CD4-positive, alpha-beta T cell treated with Interleukin-4 for 4 hours (primary cell): ENCODE data around the gene BRICD5.
"Not testable (repeated sequence)": the region's sequence is repeated elsewhere in the genome, so short reads cannot be mapped to it uniquely, and the experiment has no call there.

Experiments used
- DNase-seq: peaks from one replicate; pipeline ENCODE4 v3.0.0-alpha.2; 2020

Gene BRICD5

GRCh38 chr16:2213817-2214718, 3.4 kb upstream of the BRICD5 start:
- DNase-seq: no peak

DNA sequence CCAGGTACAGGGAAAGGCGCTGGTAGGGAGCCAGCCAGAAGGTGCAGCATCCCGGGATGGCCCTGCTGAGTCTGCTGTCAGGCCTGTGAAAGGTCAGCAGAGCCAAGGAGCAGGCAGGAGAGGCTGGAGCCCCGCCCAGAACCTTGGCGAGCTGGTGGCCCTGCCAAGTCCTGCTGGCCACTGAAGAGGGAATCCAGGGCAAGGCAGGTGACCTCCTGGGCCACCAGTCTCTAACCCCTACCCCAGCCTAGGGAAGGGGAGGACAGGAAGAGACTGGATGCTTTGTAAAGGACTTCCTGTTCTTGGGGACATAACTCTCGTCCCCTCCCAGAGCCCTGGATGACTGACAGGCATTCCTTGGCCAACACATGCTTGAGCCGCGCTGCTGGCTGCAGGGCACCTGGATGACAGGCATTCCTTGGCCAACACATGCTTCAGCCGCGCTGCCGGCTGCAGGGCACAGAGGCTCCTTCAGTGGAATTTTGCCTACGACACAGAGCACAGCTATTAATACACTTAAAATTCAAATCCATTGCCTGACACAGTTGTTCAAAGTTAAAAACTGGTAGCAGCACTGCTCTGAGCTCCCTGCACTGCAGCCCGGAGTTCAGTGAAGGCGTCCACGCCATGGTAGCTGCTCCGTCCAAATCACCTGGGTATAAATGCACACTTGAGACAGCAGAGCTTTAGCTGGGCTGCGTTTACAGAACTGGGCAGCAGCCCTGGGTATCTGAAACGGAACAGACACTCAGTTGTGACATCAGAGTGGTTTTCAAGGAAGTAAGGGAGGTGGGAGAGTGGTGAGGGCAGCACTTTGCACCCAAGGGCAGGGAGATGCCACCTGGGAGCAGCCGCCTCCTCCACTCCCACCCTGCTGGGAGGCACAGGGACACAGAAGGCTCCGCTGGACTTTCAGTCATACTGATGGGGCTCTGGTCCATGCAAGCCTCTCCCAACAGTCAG, 2.0 kb upstream of the BRICD5 start:
- DNase-seq: no peak

DNA sequence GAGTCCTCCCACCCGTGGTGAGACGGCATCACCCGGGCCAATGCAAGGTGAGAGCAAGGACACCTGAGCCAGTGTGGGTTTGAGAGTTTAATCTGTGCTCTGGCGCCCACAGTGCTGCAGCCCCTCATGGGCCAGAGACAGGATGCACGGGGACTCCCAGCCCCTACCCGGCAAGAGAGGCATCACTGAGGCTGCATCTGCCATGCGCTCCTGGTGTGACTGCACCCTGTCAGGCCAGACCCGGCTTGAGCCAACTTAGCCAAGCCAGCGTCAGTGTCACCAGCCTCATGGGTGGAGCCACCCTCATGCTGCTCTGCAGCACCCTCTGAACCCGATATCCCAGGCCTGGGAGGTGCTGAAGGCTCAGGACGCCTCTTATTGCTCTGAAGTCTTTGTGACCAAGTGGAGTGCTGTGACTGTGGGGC, 1.3 kb upstream of the BRICD5 start:
- no peak for DNase-seq

- no peak for DNase-seq
Observed at GRCh38 chr16:2210009-2210332, 692 bp downstream of the BRICD5 start.

DNA sequence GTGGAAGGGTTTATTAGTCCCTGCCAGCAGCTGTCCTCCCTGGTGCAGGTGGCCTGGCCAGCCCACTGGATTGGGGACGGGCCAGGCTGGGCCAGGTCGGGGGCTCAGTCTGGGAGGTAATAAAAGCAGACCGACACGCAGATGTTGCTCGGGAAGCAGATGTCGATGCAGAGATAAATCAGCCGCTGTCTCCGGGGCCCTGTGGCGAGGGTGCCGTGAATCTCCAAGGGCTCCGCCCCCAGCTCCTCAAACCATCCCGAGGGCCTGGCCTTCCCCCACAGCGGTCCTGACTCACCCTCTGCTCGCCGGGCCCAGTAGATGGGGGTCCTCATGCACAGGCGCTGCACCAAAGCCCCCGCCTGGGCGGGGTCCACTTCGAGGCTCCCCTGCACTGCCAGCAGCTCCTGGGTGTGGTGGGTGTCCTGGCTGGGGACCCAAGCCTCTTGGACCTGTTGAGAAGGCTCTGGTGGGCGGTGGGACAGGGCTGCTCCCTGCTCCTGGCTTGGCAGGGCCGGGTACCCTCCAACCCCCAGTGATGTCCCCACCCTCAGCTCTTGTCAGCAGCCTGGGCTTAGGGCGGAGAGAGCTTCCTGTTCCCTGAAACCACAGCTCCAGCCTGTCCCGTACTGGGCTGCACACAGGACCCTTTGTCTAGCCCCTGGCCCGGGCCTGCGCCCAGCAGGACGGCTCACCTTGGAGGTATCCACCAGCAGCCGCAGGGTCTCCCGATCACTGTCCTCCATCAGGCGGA, 1.2 kb downstream of the BRICD5 start:
- no peak for DNase-seq

DNA sequence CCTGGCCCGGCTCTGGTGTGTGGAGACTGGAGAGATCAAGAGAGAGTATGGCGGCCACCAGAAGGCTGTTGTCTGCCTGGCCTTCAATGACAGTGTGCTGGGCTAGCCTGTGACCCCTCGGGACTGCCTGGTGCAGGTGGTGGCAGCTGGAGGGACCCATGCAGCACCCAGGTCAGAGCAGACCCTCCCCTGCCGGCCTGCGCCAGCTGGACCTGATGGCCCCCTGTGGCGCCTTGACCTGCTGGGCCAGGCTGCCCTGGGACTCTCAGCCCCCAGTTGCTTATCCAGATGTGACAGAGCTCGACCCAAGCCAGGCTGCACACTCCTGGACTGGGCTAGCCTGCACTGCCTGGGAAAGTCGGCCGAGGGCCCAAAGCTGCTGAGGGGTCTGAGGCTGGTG, 1.9 kb downstream of the BRICD5 start:
- DNase-seq: no peak

DNA sequence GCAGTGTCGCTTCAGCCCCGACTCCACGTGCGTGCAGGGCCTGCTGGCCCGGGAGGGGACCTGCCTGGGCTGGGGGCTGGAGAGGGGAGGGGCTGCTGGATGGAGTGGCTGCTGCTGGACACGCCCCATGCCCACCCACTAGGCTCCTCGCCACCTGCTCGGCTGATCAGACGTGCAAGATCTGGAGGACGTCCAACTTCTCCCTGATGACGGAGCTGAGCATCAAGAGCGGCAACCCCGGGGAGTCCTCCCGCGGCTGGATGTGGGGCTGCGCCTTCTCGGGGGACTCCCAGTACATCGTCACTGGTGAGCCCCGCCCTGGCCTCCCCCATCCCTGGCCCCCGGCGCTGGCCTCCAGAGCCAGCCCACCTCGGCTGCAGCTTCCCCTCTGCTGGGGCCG, 2.4 kb downstream of the BRICD5 start:
- DNase-seq: no peak

DNA sequence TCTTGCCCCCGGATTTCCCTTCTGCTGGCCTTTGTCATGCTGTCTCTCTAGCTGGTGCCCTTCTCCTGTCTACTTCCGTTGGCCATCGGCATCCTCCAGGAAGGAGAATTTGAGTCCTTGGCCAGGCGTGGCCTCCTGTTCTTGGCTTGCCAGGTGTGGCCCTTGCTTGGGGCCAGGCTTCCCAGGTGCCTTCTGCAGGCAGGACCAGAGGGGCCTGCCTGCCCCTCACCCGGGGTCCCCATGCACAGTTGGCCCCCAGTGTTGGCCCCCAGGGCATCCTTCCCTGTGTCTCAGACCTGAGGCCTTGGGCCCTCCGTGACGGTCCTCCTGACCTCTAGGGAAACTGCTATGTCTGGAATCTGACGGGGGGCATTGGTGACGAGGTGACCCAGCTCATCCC, 2.8 kb downstream of the BRICD5 start:
- DNase-seq: no peak

DNA sequence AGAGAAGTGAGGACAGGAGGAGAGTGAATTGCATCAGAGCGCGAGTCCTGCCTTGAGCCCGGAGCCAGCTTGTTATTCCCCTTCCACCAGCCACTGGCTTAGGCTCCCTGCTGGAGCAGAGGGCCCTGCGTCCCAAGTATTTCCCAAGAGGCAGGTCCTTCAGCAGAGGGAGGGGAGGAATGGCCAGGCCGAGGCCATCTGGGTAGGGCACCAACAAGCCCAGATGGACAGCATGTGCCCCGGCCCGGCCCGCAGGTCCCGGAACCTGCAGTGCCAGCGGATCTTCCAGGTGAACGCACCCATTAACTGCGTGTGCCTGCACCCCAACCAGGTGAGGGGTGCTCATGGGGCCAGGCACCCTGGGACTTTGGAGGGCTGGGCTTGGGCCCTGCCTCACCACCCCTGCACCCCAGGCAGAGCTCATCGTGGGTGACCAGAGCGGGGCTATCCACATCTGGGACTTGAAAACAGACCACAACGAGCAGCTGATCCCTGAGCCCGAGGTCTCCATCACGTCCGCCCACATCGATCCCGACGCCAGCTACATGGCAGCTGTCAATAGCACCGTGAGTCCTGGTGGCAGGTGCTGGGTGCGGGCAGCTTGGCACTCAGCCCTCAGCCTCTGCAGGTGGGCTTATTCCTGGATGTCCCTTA, 3.8 kb downstream of the BRICD5 start:
- no peak for DNase-seq

- no peak for DNase-seq
Observed at GRCh38 chr16:2206420-2206779, 4.3 kb downstream of the BRICD5 start.

- DNase-seq: no peak
Observed at GRCh38 chr16:2205967-2206313, 4.7 kb downstream of the BRICD5 start.

- peak; percentile 88 for DNase-seq
Observed at GRCh38 chr16:2205104-2205966, 5.3 kb downstream of the BRICD5 start, which contains the start of gene MLST8. MLST8 (plus strand) TSS chr16:2205454; CDS start chr16:2206086, 632 bp downstream.

DNA sequence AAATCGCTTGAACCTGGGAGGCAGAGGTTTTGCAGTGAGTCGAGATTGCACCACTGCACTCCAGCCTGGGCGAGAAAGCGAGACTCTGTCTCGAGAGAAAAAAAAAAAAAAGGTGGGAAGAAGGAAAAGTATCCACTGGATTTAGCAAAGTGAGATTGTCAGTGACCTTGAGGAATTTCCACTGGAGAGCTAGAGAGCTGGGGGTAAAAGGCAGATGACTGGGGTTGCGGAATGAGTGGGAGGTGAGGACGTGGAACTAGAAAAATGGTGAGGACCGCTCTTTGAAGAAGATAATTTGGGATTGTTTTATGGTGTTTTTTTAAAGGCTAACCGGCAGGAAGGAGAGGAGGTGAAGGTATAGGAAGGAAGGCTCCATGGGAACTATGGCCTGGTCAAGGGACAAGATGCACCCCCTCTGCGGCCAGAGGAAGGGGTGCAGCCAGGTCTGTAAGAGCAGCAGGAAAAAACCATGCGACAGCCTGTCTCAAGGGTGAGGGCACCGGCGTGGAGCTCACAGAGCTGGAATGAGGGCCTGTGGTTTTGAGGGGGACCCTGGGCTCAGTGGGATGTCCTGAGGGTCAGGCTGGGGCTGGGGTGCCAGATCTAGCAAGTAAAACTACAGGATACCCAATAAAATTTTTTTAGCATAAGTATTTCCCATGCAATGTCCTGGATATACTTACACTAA, 6.1 kb downstream of the BRICD5 start:
- DNase-seq: no peak

DNA sequence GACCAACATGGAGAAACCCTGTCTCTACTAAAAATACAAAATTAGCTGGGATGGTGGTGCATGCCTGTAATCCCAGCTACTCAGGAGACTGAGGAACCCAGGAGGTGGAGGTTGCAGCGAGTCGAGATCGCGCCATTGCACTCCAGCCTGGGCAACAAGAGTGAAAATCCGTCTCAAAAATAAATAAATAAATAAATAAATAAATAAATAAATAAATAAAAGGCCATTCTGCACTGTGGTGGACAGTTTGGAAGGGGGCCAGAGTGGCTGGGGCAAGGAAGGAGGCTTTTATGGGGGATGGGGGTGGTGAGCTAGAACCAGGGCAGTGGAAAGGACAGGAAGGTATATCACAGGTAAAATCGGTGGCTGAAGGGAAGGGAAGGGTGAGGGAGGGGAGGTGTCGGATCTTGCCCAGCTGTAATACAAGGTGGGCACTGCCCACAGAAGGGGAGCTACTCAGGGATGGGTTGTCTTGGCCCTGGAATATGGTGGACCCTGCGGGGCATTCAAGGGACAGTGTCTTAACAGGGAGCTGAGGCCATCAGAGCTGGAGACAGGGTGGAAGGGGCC, 7.5 kb downstream of the BRICD5 start:
- not testable (repeated sequence) for DNase-seq

- no peak for DNase-seq
Observed at GRCh38 chr16:2200313-2200712, 10.3 kb downstream of the BRICD5 start.

- no peak for DNase-seq
Observed at GRCh38 chr16:2199621-2200139, 11.0 kb downstream of the BRICD5 start.

DNA sequence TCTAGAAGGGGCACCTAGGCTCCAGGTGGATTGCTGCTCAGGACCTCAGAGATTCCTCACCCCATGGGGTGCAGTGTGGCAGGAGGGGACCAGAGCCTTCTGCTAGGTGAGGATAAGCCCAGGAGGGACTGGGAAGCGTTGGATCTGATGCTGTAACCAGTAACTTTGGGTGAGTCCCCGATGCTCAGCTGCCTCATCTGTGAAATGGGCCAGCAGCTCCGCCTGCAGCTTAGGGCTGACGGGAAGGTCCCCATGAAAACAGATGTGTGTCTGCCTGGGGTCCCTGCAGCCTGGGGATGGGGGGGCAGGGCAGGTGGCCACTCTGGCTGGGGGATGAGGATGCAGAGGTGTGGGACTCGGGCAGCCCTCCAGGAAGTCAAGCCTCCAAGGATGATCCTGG, 11.6 kb downstream of the BRICD5 start:
- no peak for DNase-seq

DNA sequence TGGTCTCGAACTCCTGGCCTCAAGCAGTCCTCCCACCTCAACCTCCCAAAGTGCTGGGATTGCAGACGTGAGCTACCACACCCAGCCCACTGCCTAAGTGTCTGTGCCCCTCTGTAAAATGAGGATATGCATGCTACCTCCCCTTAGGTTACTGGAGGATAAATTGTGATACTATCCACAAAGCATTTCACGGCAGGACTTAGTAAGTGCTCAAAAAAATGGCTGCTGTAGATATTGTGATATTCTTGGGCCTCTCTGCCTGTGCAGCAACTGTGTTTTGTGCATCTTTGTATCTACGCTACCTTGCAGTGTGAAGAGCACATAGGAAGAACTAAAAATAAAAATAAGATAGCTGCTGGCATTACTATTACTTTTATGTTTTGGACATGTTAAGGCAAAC, 12.4 kb downstream of the BRICD5 start:
- DNase-seq: no peak

DNA sequence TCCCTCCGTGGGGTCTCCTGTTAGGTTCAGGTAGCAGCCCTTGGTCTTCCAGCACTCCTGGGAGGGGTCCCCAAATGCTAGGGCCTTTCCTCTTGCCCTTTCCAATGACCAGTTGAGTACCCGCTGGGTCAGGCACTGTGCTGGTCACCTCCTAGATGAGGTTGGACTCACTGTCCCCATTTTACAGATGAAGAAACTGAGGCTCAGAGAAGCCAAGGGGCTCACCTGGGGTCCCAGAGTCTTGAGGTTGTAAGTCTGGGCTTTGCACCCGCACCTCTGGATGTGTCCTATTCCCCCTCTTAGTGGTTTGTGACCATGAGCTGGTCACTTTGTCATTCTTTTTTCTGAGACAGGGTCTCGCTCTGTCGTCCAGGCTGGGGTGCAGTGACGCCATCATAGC, 12.9 kb downstream of the BRICD5 start:
- no peak for DNase-seq

DNA sequence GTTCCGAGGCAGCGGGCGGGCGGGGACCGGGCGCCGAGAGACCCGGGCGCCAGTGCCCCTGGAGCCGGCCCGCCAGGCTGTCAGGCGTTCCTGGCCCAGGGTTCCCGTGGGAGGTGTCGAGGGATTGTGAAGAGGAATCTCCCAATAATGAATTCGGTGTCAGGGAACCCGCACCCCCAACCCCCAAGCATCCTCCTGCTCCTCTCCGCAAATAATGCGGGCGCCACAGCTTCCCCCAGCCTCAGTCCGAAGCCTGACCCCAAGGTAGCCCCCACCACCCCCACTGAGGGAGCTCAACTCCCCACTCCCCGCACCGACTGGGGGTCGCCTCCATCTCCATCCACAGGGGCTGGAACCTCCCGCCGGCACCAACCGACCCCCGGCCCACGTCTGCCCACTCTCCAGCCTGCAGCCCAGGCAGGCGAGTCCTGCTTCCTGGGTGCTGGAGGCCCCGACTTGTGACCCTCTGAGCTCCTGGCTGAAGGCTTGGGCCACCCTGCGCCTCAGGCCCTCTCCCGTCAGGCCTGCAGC, 13.6 kb downstream of the BRICD5 start:
- DNase-seq: no peak
